ENCODE results near the gene ARSG.
"Not testable (repeated sequence)": the region's sequence is repeated elsewhere in the genome, so short reads cannot be mapped to it uniquely, and the experiment has no call there.

The ARSG gene

DNA sequence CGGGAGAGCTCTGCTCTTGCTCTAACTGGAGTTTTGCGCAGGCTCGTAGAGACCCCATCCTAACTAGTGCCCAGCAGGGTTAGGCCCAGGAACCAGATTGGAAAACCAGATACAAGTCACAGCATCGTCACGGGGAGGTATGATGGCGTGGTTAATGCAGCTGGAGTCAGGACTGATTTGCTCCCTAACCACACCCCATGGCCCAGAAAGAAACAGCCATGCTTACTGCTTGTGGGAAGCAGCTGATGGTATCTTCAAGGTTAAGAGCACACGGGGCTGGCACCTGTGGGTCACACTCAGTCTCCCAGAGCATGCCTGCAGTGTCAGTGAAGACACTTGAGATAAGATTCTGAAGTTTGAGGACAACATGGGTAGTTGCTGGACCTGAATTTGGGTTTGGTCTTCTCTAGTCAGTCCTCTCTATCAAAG lies 105.8 kb downstream of the ARSG start:
- no peak for DNase-seq (ENCODE audit: low spot score)

DNA sequence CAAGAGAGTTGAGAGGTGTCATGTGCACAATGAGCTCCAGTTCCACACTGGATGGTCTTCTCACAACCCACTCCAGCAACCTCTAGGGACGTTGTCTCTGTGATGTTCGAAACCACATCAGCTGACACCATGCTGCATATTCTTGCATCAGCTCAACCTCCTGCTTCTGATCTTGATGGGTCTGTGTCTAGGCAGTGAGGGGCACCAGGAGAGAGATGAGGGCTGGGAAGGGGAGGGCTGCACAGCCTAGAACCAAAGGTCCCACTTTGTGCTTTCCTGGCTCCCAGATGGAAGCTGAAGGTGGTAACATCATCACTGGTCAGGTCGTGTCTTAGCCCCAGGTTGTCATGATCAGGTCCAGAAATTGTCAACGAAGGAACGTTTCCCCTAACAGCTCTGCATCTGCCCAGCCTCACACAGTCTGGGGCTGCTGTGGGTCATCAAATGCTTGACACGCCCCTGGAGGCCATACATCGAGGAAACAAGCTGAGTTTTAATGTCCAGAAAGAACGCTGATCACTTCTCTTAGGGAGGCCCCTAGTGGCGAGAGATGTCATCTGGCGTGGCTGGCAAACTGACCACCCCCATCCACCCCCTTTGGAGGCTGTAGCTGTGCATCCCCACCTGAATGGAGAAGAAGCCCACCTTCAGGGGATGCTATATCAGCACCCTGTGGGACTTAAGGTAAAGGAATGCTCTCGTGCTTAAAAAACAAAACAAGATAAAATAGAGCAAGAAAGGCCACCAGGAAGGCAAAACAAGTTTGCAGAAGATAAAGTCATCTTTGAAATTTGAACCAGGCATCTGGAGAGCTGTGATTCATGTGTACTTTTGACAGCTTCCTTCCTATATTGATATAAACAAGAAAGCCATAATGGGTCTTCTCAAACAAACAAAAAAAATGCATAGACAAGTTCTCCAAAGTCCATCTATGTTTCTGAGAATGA lies 107.7 kb downstream of the ARSG start:
- peak; percentile 91 for DNase-seq (ENCODE audit: low spot score)

DNA sequence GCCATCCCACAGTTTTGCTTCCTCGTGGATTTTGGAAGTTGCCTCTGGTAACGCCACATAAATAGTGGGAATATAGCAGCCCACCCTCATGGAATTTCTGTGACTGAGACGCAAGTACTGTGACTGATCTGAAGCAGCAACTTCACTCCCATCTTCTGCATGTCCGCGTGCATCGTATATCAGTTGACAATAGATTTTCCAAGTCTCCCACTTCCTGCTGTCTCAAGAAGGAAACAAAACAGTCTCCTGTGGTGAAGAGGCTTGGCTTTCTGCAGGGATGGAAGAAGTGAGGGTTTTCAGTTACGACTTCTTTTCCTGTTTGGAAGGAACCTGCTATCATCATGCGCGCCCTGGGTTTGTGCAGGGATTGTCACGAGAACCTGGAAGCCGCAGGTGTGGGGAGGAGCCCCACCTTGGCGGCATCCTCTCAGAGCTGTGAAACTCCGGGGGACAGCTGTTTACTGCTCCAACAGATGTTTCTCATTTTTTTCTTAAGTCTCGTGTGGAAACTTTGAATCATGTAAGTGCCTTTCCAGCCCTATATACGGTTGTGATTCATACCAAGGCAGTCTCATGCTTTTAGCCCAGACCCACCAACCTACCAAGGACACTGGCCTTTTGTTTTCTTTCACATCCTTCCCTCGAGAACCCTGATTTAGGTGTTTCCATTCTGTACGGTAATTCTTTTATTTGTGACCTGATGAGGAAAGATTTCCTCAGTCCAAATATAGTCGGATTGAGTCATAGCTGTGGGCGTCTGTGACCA lies 108.5 kb downstream of the ARSG start:
- peak; percentile 99 for DNase-seq (ENCODE audit: low spot score)

DNA sequence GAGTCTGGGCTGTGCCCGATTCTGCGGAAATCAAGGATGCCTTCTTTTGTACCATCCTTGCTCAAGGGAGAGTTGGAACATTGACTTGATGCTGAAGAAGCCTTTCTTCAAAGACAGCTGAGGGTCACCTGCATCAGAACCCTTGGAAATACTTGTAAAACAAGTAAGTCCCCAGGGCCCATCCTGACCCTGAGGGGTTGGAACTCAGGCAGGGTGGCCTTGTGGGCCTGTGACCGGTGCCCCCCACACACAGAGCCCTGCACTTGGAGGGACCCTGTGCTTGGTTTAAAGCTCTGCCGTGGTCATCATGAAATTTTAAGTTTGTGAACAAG lies 109.1 kb downstream of the ARSG start:
- no peak for DNase-seq (ENCODE audit: low spot score)

DNA sequence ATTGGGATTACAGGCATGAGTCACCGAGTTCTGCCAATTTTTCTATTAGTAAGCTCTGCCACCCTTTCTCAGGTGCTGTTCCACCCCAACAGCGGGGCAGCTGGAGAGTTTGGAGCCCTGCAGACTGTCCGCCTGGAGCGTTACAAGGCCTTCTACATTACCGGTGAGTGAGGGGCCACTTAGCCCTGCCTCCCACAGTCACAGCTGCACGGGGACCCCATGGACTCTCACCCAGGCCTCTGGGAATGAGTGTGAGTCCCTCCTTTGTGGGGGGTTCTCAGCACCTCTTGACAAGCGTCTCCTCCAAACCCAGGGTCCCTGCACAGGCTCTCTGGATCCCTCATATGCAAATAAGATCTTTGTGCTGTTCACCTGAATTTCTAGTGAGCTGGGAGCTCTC lies 110.0 kb downstream of the ARSG start:
- no peak for DNase-seq (ENCODE audit: low spot score)

DNA sequence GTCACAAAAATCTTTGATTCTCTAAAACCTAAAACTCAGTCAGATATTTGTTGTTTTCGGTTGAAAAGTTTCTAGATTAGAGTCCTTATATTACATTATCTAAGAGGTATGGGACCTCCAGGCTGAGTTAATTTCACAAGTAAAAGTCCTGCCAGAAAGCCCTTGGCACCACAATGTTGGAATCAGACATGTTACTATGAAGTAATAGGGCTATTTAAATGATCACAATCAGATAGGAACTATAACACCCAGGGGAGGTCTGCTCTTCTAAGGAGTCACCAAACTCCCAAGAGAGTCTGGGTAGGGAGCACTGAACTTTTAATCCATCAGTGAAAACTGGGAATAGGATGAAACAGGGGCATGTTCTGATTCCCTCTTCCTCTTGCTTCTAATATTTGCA lies 111.8 kb downstream of the ARSG start:
- DNase-seq (ENCODE audit: low spot score) = no peak

DNA sequence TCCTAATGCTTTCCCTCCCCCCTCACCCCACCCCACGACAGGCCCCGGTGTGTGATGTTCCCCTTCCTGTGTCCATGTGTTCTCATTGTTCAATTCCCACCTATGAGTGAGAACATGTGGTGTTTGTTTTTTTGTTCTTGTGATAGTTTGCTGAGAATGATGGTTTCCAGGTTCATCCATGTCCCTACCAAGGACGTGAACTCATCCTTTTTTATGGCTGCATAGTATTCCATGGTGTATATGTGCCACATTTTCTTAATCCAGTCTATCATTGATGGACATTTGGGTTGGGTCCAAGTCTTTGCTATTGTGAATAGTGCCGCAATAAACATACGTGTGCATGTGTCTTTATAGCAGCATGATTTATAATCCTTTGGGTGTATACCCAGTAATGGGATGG lies 112.5 kb downstream of the ARSG start:
- not testable (repeated sequence) for DNase-seq (ENCODE audit: low spot score)

DNA sequence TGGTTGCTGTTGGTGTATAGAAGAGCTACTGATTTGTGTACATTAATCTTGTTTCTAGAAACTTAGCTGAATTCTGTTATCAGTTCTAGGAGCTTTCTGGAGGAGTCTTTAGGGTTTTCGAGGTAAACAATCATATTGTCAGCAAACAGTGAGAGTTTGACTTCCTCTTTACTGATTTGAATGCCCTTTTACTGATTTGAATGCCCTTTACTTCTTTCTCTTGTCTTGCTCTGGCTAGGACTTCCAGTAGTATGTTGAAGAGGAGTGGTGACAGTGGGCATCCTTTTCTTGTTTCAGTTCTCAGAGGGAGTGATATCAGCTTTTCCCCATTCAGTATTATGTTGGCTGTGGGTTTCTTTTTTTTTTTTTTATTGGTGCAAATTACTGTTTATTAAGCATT lies 116.4 kb downstream of the ARSG start:
- DNase-seq (ENCODE audit: low spot score) = not testable (repeated sequence)

DNA sequence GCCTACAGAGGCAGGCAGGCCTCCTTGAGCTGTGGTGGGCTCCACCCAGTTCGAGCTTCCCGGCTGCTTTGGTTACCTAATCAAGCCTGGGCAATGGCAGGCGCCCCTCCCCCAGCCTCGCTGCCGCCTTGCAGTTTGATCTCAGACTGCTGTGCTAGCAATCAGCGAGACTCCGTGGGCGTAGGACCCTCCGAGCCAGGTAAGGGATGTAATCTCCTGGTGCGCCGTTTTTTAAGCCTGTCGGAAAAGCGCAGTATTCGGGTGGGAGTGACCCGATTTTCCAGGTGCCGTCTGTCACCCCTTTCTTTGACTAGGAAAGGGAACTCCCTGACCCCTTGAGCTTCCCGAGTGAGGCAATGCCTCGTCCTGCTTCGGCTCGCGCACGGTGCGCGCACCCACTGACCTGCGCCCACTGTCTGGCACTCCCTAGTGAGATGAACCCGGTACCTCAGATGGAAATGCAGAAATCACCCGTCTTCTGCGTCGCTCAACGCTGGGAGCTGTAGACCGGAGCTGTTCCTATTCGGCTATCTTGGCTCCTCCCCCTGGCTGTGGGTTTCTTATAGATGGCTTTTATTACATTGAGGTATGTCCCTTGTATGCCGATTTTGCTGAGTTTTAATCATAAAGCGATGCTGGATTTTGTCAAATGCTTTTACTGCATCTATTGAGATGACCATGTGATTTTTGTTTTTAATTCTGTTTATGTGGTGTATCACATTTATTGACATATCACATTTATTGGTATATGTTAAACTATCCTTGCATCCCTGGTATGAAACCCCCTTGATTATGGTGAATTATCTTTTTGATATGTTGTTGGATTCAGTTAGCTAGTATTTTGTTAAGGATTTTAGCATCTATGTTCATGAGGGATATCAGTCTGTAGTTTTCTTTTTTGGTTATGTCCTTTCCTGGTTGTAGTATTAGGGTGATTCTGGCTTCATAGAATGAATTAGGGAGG lies 122.6 kb downstream of the ARSG start:
- DNase-seq (ENCODE audit: low spot score) = not testable (repeated sequence)

DNA sequence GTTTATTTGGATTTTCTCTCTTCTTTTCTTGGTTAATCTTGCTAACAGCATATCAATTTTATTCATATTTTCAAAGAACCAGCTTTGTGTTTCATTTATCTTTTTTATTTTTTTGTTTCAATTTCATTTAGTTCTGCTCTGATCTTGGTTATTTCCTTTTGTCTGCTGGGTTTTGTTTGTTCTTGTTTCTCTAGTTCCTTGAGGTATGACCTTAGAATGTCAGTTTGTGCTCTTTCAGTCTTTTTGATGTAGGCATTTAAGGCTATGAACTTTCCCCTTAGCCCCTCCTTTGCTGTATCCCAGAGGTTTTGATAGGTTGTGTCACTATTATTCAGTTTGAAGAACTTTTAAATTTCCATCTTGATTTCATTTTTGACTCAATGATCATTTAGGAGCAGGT lies 123.6 kb downstream of the ARSG start:
- not testable (repeated sequence) for DNase-seq (ENCODE audit: low spot score)

DNA sequence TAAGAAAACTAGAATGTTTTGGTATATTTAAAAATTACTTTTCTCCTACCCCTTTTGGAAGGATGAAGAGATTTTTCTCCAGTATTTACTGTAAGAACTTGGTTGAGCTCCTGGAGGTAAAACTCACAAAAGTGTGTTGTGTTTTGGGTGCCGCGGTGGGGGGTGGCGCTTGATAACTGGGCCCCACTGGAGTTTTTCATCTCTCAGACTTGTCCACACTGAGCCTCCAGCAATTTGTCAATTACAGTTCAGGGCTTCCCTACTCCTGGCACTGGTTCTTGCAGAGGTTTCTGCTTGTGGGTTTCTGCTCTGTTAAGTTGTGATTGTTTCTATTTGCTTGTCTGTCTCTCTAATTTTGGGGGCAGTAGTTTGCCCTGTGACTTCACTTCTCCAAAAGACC lies 126.0 kb downstream of the ARSG start:
- no peak for DNase-seq (ENCODE audit: low spot score)

DNA sequence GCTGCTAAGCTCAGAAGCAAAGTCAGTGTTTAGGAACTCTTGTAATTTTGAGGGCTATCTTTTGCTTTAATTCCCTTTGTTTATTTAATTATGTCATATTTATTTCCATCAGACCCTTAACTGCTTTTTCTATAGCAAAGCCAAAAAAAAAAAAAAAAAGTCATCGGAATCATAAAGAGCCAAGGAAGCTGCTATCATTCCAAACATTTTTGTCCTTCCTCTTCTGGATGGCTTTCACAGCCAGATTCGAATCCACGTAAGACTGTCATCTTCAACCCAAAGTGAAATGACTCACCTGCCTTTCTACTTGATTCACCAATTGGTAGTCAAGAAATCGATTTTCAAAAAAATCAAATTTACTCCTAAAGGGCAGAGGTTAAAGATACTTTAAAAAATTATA lies 127.6 kb downstream of the ARSG start:
- DNase-seq (ENCODE audit: low spot score) = no peak

DNA sequence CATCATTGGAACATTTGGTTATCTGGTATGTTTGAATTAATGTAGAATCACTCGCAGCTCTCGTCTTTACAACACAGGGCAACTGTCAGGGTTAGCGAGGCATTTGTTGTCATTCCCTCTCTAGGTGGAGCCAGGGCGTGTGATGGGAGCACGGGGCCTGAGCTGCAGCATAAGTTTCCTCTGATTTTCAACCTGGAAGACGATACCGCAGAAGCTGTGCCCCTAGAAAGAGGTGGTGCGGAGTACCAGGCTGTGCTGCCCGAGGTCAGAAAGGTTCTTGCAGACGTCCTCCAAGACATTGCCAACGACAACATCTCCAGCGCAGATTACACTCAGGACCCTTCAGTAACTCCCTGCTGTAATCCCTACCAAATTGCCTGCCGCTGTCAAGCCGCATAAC lies 128.8 kb downstream of the ARSG start:
- DNase-seq (ENCODE audit: low spot score) = no peak

DNA sequence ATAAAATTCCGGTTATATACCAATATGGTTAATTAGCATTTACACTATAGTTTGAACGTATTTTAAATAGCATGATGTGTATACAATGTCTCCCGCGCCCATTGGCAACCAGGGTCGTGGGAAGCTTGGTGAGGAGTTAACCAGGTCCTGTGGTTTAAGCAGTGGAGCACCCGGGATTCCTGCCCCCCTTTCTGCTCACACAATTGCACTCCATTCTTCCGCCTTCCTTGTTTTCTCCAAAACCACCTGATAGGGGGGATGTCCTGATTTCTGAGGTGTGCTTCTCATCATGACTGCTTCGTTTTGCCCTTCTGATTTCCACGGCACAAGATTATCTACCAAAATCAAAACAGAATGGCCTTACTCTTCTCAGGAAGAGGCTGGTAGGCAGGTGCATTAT lies 130.2 kb downstream of the ARSG start:
- no peak for DNase-seq (ENCODE audit: low spot score)

DNA sequence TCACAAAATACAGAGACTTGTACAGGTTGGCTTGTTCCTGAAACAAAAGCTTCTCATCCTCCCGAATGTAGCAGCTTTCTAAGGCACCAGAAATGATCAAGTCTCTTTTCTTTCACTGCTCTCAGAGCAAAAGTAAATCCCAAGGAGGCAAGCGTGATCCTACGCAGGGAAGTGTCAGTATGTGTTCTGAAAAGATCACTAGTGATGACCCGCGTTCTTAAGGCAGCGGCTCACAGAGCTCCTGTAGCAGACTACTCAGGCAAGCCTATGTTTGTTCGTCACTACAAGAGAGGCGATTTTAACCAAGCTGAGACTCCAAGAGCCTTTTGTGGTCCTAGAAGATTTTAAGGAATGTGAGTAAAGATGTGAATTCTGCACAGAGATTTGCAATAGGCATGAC lies 131.5 kb downstream of the ARSG start:
- DNase-seq (ENCODE audit: low spot score) = no peak

DNA sequence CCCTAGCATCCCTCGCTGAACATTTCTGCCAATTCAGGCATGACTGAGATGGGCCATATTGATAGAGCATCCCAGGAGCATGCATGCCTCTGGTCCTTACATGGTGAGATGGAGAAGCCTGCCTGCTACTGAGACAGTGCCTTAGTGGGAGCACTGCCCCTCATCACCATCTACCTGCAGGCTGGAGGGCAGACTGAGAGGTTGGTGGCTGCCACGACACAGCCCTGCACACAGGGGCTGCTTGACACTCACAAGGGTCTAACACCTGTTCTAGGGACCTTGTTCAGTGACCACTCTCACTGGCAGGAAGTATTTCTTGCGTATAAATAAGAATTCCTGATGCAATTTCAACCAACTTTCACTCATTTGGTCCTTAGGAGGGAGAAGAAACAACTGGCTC lies 132.0 kb downstream of the ARSG start:
- no peak for DNase-seq (ENCODE audit: low spot score)

DNA sequence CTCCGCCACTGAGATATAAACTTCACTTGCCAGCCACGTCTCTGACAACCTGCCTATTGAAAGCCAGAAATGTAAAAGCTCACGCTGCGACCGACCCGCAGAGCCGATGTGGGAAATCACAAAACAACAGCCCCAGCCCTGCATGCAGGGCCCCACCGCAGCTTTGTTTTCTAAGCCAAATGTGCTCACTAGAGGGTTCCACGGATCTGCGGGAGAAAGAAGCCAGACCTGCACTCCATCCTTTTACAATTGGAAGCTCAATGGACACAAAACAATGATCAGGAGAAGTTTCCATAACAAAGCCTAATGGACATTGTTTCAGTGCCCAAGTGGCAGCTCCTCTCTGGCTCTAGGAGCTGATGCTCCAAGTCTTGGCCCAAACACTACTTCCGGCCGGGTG lies 132.9 kb downstream of the ARSG start:
- DNase-seq (ENCODE audit: low spot score) = no peak

DNA sequence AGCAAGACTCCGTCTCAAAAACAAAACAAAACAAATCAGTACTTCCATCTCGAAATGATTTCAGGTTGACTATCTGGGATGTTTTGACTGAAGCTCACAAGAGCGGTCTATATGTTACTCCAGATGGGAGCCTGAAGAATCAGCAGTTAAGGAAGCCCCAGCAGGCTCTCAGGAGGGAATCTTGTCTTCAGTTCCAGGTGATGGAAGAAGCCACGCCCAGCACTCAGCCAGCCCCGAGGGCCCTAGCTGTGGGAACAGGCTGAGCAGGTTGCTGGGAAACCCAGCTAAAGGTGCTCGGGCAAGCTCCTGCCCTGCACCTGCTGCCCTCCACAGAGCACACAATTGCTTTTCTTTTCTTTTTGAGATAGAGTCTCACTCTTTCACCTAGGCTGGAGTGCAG lies 133.6 kb downstream of the ARSG start:
- no peak for DNase-seq (ENCODE audit: low spot score)

DNA sequence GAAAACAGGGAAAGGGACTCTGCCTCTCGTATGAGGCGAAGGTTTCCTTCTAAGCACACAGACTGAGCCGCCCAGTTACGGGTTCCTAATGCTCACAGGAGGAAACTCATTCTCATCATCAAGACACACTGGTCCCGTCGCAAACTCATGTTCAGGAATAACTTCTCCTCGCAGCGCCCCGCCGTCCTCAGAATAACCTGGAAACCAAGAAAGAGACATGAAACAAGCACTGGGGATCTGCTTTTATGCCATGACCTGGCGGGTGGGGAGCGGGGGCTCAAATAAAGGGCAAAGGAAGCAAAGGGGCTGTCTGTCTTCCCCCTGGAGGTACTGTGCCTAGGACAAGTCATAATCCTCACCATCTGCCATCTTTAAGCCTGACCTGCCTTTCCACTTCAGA lies 134.7 kb downstream of the ARSG start:
- DNase-seq (ENCODE audit: low spot score) = no peak

DNA sequence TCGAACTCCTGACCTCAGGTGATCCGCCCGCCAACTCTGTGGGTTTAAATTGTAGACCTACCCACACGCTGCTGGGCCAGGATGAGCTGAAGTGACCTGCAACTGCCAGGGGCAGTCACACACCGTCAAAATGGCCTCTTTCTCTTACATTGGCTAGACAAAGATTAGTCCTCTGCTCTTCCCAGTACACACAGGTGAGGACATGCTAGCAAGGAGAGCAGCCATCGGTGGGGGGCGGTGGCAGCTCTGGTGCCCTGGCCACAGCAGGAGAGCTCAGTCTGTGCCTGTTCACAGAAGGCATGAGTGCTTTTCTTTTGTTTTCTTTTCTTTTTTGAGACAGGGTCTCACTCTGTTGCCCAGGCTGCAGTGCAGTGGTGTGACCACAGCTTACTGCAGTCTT lies 136.3 kb downstream of the ARSG start:
- DNase-seq (ENCODE audit: low spot score) = no peak

DNA sequence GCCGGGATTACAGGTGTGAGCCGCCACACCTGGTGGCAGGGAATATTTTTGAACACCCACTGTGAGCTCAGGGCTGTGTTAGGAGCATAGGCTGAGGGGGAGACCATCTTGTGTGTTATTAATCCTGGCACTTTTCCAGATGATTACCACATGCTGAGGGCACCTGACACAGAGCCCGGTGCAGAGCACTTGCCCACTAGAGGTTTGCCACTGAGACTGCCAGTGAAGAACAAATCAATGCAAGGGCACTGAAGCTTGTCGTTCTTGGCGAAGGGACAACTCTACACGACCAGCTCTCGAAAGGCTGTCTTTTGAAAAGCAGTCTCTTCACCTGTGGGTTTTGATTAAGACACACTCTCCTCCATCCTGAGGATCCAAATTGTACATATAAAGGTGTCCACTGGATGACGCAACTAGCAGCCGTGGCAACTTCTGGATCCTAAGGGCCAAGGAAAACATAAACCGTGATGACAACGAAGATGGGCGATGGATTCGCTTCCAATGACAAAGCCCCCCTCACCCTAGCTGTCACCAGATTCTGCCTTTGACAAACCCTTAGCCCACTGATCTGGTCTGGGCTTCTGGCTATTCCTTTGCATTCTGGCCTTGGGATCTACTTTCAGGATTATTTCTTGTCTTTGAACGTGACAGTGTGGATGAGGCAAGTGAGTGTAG lies 137.3 kb downstream of the ARSG start:
- no peak for DNase-seq (ENCODE audit: low spot score)

DNA sequence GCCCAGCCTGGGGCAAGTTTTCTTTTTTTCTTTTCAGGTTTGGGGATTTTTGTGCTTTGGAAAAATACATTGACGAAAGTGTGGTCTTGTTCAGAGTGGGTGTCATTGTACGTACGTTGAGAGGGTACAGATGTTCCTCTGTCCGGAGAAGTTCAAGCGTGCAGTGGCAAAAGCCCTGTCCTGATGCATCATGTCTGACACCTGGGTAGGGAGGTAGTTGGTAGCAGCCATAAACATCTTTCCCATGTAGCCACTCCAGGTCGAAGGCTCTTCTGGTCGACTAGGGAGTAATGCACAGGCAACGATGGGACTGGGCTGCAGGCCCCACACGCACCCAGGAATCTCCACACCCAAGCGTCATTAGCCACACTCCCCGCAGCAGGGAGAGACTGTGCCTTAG lies 138.6 kb downstream of the ARSG start:
- DNase-seq (ENCODE audit: low spot score) = no peak

Data from COLO829 (cell line).